Activated T-helper 1 cell treated with anti-CD3 and anti-CD28 coated beads, Interleukin-12 subunit alpha, Interleukin-12 subunit beta, Interleukin-2, Interleukin-4 antibody, amounts not matched to agents 30 ng/mL and 10 ng/mL and 1 ng/mL, durations not matched to agents 14 hours and 24 hours and 36 hours (primary cell): ENCODE data around the gene ZFY. TPM values are rescaled to one million over a fixed set of nuclear protein-coding genes. Genes with fewer than 3 reads are reported as not detected.
"Not testable (repeated sequence)": the region's sequence is repeated elsewhere in the genome, so short reads cannot be mapped to it uniquely, and the experiment has no call there.

ENCODE experiments used
- DNase-seq: peaks from one replicate; pipeline ENCODE4 v3.0.0; 2021; ENCODE audit warnings: low spot score
- H3K27ac Mint-ChIP-seq: one replicate; pipeline ENCODE4 v1.8.0; 2021; ENCODE audit warnings: mild to moderate bottlenecking, mixed read lengths
- H3K27me3 Mint-ChIP-seq: one replicate; pipeline ENCODE4 v1.8.0; 2022; ENCODE audit warnings: mild to moderate bottlenecking, moderate library complexity, mixed read lengths; ENCODE audit not compliant: insufficient read depth
- H3K36me3 Mint-ChIP-seq: one replicate; pipeline ENCODE4 v1.8.0; 2021; ENCODE audit warnings: low read depth, mixed read lengths
- H3K4me1 Mint-ChIP-seq: one replicate; pipeline ENCODE4 v1.8.0; 2021; ENCODE audit warnings: low read depth, mixed read lengths
- H3K4me3 Mint-ChIP-seq: one replicate; pipeline ENCODE4 v1.8.0; 2021; ENCODE audit warnings: mild to moderate bottlenecking, moderate library complexity, mixed read lengths
- H3K9me3 Mint-ChIP-seq: one replicate; pipeline ENCODE4 v1.8.0; 2021; ENCODE audit warnings: mixed read lengths
- intact Hi-C: fragments of 100-400 bp; cut with micrococcal nuclease; formaldehyde crosslinking; loops from one replicate; pipeline ENCODE4 v1.15.1; 2024
- total RNA-seq: library from RNA; stranded (reverse); gene quantifications from 2 replicates; pipeline ENCODE4 v1.2.3, GENCODE V29; 2022

The ZFY gene
- total RNA-seq, 1 donor from 2014 or later = 19.5 TPM

GRCh38 chrY:2987178-2987577 is 52.0 kb downstream of the ZFY start:
- H3K36me3 Mint-ChIP-seq, H3K4me3 Mint-ChIP-seq, H3K27ac Mint-ChIP-seq, H3K9me3 Mint-ChIP-seq, H3K4me1 Mint-ChIP-seq, intact Hi-C loops, DNase-seq, H3K27me3 Mint-ChIP-seq: not testable (repeated sequence)

DNA sequence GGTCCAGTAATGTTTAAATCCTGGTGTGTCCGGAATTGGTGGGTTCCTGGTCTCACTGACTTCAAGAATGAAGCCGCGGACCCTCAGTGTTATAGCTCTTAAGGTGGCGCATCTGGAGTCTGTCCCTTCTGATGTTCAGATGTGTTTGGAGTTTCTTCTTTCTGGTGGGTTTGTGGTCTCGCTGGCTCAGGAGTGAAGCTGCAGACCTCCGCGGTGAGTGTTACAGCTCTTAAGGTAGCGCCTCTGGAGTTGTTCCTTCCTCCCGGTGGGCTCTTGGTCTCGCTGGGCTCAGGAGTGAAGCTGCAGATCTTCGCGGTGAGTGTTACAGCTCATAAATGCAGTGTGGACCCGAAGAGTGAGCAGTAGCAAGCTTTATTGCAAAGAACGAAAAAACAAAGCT is 62.2 kb downstream of the ZFY start:
- H3K36me3 Mint-ChIP-seq, H3K4me3 Mint-ChIP-seq, H3K27me3 Mint-ChIP-seq, H3K27ac Mint-ChIP-seq, H3K4me1 Mint-ChIP-seq, intact Hi-C loops, H3K9me3 Mint-ChIP-seq, DNase-seq: not testable (repeated sequence)

GRCh38 chrY:3002190-3002589 is 67.0 kb downstream of the ZFY start:
- intact Hi-C loops = loop anchor here (5.0 kb wide), 3 partner anchors 45 to 160 kb away; partner anchors contain the start of gene RPS4Y1
- no peak for DNase-seq
- peak overlapping the region; percentile 65 for H3K27ac Mint-ChIP-seq
- H3K27me3 Mint-ChIP-seq = no peaks in the 10 kb centered on the region
- H3K36me3 Mint-ChIP-seq = peaks cover 2% of the 10 kb centered on the region
- H3K4me1 Mint-ChIP-seq = peaks cover 47% of the 10 kb centered on the region
- H3K4me3 Mint-ChIP-seq = peak overlapping the region; percentile 87
- no peaks in the 10 kb centered on the region for H3K9me3 Mint-ChIP-seq

DNA sequence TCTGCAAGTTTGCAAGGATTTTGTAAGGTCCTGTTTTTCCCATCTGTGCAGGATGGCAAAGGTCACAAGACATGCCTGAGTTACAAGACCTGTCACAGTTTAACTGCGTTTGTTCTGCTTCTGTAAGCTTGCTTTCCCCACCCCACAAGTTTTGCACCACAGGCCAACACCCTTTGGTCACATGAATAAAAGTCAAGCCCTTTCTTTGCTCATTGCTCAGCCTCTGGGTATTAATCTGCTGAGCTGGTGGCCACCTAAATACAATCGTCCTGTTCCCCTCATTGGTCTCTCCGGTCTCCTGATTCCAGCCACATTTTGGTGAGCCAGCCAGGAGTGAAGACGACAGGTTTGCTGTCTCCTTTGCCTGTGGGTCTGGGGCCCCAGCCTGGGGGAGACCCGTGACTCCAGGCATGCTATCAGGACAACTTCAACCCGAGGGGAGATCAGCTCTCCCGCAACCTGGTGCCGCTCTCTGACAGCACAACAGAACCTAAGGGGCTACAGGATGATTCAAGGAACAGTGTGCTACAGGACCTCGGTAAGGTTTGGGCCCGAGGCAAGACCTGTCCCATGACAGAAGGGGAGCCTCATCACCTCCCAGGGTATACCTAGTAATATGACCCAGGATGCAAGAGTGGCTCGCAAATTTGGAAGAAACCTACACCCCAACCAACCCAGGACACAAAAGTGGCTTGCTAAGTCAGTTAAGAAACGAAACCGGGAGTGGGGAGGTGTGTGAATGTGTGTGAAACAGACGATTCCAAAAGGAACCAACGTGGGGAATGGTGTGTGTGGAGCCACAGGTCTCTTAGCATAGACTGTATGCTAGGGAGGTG is 67.7 kb downstream of the ZFY start:
- H3K27ac Mint-ChIP-seq = peak overlapping the region; percentile 85
- peaks cover 3% of the 10 kb centered on the region for H3K36me3 Mint-ChIP-seq
- intact Hi-C loops = loop anchor here (1.0 to 5.0 kb wide), 4 partner anchors 46 to 161 kb away; partner anchors contain the start of gene RPS4Y1
- no peaks in the 10 kb centered on the region for H3K27me3 Mint-ChIP-seq
- peak overlapping the region; percentile 87 for H3K4me3 Mint-ChIP-seq
- peaks cover 47% of the 10 kb centered on the region for H3K4me1 Mint-ChIP-seq
- H3K9me3 Mint-ChIP-seq = no peaks in the 10 kb centered on the region
- peak; percentile 2 for DNase-seq

- intact Hi-C loops = loop anchor here (1.0 to 5.0 kb wide), 4 partner anchors 46 to 161 kb away; partner anchors contain the start of gene RPS4Y1
- peaks cover 8% of the 10 kb centered on the region for H3K36me3 Mint-ChIP-seq
- H3K9me3 Mint-ChIP-seq = no peaks in the 10 kb centered on the region
- peak overlapping the region; percentile 85 for H3K27ac Mint-ChIP-seq
- H3K27me3 Mint-ChIP-seq = no peaks in the 10 kb centered on the region
- no peak for DNase-seq
- peak overlapping the region; percentile 87 for H3K4me3 Mint-ChIP-seq
- peaks cover 47% of the 10 kb centered on the region for H3K4me1 Mint-ChIP-seq
These were observed 68.3 kb downstream of the ZFY start for GRCh38 chrY:3003516-3003830.

GRCh38 chrY:3003846-3004245 is 68.7 kb downstream of the ZFY start:
- Mint-ChIP-seq H3K9me3 (no peaks in the 10 kb centered on the region), H3K27me3 (no peaks in the 10 kb centered on the region), H3K27ac (peak overlapping the region; percentile 85), H3K36me3 (peaks cover 8% of the 10 kb centered on the region), H3K4me1 (peaks cover 47% of the 10 kb centered on the region), H3K4me3 (peak overlapping the region; percentile 87)
- DNase-seq = peak; percentile 31
- intact Hi-C loops = loop anchor here (1.0 to 5.0 kb wide), 4 partner anchors 47 to 162 kb away; partner anchors contain the start of gene RPS4Y1

DNA sequence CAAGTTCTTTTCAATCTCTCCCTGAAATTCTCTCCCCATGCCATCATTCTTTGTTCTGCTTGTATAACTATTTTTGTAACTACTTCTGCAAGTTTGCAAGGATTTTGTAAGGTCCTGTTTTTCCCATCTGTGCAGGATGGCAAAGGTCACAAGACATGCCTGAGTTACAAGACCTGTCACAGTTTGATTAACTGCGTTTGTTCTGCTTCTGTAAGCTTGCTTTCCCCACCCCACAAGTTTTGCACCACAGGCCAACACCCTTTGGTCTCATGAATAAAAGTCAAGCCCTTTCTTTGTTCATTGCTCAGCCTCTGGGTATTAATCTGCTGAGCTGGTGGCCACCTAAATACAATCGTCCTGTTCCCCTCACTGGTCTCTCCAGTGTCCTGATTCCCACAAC is 70.8 kb downstream of the ZFY start:
- H3K9me3 Mint-ChIP-seq, DNase-seq, intact Hi-C loops, H3K36me3 Mint-ChIP-seq, H3K4me3 Mint-ChIP-seq, H3K27me3 Mint-ChIP-seq, H3K27ac Mint-ChIP-seq: not testable (repeated sequence)
- H3K4me1 Mint-ChIP-seq = peaks cover 47% of the 10 kb centered on the region

- intact Hi-C loops = no loop called here
- DNase-seq = no peak
- Mint-ChIP-seq H3K36me3 (peaks cover 10% of the 10 kb centered on the region), H3K27ac (no peak overlapping the region), H3K27me3 (no peaks in the 10 kb centered on the region), H3K9me3 (no peaks in the 10 kb centered on the region), H3K4me3 (no peak overlapping the region), H3K4me1 (peaks cover 32% of the 10 kb centered on the region)
These were observed 72.8 kb downstream of the ZFY start for GRCh38 chrY:3007967-3008366.

DNA sequence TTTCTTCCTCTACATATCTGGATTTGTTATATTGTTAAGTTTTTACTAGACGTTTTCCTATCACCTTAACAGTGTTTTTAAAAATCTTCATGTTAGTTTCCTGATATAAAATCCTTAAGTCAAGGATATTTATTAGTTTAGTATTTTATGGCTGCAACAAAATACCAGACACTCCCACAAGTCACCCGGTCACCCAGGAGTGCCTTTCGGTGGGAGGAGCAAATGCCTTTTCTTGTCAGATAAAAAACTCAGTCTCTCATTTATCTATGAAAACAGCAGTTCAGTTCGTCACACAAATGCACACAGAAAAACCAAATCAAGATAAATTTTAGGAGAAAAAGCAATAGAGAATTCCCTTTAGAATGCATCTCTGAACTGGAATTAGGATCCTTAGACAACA is 77.0 kb downstream of the ZFY start:
- no peak overlapping the region for H3K27ac Mint-ChIP-seq
- H3K4me3 Mint-ChIP-seq = no peak overlapping the region
- peaks cover 10% of the 10 kb centered on the region for H3K36me3 Mint-ChIP-seq
- no peak for DNase-seq
- no peaks in the 10 kb centered on the region for H3K9me3 Mint-ChIP-seq
- intact Hi-C loops = no loop called here
- H3K4me1 Mint-ChIP-seq = no peaks in the 10 kb centered on the region
- no peaks in the 10 kb centered on the region for H3K27me3 Mint-ChIP-seq

GRCh38 chrY:3016594-3016993 is 81.4 kb downstream of the ZFY start:
- intact Hi-C loops = no loop called here
- Mint-ChIP-seq H3K27ac (no peak overlapping the region), H3K9me3 (no peaks in the 10 kb centered on the region), H3K27me3 (no peaks in the 10 kb centered on the region), H3K4me1 (no peaks in the 10 kb centered on the region), H3K36me3 (peaks cover 3% of the 10 kb centered on the region), H3K4me3 (no peak overlapping the region)
- DNase-seq = no peak

DNA sequence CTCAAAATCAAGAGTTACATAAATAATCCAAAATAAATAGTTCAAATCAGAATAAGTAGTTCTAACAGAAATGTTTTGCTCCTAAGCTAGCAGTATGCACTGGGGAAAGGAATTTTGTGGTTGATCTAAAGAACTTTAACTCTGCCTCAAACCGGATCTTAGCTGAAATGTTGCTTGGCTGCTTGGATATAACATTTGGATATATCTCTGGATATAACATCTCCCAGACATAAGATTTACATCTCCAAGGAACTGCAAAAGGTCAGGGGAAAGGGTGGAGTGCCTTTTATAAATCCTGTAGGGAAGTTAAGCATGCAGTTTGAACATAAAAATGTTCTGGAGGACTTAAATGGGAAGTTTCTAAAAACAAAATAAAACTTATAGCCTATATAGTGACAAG is 83.4 kb downstream of the ZFY start:
- Mint-ChIP-seq H3K4me1 (no peaks in the 10 kb centered on the region), H3K36me3 (peaks cover 2% of the 10 kb centered on the region), H3K27me3 (no peaks in the 10 kb centered on the region), H3K27ac (no peak overlapping the region), H3K9me3 (no peaks in the 10 kb centered on the region), H3K4me3 (no peak overlapping the region)
- intact Hi-C loops = no loop called here
- DNase-seq = no peak

DNA sequence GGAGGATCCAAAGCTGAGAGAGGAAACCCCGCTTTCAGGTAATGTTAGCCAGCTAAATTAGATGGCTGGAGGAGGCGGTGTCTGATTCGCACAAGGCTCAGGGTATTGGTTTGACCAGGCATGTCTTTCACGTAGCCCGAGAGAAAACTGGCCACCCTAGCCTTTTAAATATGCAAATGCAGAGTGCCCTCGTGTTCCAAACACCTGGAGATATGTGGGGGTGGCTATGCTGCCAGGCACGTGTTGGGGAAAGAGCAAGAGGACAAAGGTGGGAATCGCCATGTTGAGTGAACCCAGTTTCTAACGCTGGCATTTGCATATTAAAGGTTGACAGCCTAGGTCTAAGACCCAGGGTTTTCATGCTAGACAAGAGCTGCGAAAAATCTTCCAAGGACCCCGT is 84.4 kb downstream of the ZFY start:
- peaks cover 2% of the 10 kb centered on the region for H3K36me3 Mint-ChIP-seq
- no peak overlapping the region for H3K27ac Mint-ChIP-seq
- H3K27me3 Mint-ChIP-seq = no peaks in the 10 kb centered on the region
- intact Hi-C loops = no loop called here
- H3K9me3 Mint-ChIP-seq = no peaks in the 10 kb centered on the region
- H3K4me3 Mint-ChIP-seq = no peak overlapping the region
- DNase-seq = no peak
- H3K4me1 Mint-ChIP-seq = no peaks in the 10 kb centered on the region

DNA sequence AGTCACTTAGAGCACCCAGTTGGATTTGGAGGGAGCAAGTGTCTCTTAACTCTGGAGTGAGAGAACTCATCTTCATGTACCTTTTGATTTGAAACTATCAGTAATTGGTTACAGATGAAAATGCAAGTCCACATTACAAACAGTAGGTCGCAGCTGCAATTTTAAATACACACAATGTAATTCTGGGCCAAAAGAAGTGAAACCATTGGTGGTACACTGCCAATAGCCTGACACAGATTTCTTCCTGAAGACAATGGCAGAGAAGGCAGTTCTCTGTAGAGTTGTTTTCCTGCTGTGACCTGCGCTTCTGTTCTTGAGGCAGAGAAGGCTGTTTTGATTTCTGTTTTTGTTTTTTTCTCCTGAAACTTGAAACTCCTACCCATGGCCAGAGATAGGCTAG is 86.0 kb downstream of the ZFY start:
- Mint-ChIP-seq H3K4me3 (no peak overlapping the region), H3K9me3 (no peaks in the 10 kb centered on the region), H3K36me3 (no peaks in the 10 kb centered on the region)

More for the DNA sequence above, 86.0 kb downstream of the ZFY start:
- H3K4me1 Mint-ChIP-seq = no peaks in the 10 kb centered on the region
- H3K27me3 Mint-ChIP-seq = no peaks in the 10 kb centered on the region
- intact Hi-C loops = no loop called here
- no peak for DNase-seq
- H3K27ac Mint-ChIP-seq = no peak overlapping the region
